Stimulated activated CD4-positive, alpha-beta T cell treated with anti-CD3 and anti-CD28 coated beads, Interleukin-1b, Interleukin-23, amount 100 ng/mL, for 48 hours (primary cell): ENCODE results near the gene SYTL5.

Source experiments
- DNase-seq: peaks from one replicate; pipeline ENCODE4 v3.0.0-alpha.2; 2020

Gene SYTL5

GRCh38 chrX:38150993-38151392 lies 144.6 kb downstream of the SYTL5 start:
- no peak for DNase-seq

- no peak for DNase-seq
Measured at GRCh38 chrX:38151441-38151840, 145.1 kb downstream of the SYTL5 start.

GRCh38 chrX:38154340-38154739 lies 148.0 kb downstream of the SYTL5 start:
- DNase-seq, result no peak

GRCh38 chrX:38154818-38155217 lies 148.5 kb downstream of the SYTL5 start:
- no peak for DNase-seq

- DNase-seq, result no peak
Measured at GRCh38 chrX:38156838-38157237, 150.5 kb downstream of the SYTL5 start.

- no peak for DNase-seq
Measured at GRCh38 chrX:38163193-38163592, 156.8 kb downstream of the SYTL5 start.

- DNase-seq, result no peak
Measured at GRCh38 chrX:38165023-38165422, 158.7 kb downstream of the SYTL5 start.

GRCh38 chrX:38166478-38167083 lies 160.2 kb downstream of the SYTL5 start:
- no peak for DNase-seq

GRCh38 chrX:38170556-38170955 lies 164.2 kb downstream of the SYTL5 start:
- DNase-seq, result no peak

- DNase-seq, result no peak
Measured at GRCh38 chrX:38172596-38172995, 166.2 kb downstream of the SYTL5 start.

- DNase-seq, result no peak
Measured at GRCh38 chrX:38175139-38175538, 168.8 kb downstream of the SYTL5 start.

- DNase-seq, result no peak
Measured at GRCh38 chrX:38178396-38178795, 172.0 kb downstream of the SYTL5 start.
